Measurements from ENCODE around the gene APOBEC3F.
"Not testable (repeated sequence)": the region's sequence is repeated elsewhere in the genome, so short reads cannot be mapped to it uniquely, and the experiment has no call there.

Gene APOBEC3F

DNA sequence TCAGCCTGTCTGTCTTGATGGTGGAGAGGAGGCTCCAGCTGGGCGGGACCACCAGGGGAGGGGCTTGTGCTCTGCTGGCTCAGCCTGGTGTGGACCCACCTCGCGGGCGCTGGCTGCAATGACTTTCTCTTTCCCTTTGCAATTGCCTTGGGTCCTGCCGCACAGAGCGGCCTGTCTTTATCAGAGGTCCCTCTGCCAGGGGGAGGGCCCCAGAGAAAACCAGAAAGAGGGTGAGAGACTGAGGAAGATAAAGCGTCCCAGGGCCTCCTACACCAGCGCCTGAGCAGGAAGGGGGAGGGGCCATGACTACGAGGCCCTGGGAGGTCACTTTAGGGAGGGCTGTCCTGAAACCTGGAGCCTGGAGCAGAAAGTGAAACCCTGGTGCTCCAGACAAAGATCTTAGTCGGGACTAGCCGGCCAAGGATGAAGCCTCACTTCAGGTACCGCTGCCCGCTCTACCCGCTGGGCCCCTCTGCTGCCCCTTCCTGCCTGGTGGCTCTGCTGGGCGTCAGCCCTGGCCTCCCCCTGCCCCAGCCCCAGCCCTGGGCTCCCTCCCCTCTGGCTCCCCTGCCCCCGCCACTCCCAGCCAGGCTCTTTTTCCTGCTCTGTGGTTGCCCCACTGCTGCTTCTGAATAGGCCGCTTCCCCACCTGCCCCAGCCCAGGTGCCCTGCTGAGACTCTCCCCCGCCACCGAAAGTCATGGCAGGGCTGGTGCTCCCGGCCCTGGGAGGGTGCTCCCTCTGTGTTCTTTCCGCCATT, at the start of gene APOBEC3F:
Gene APOBEC3F, plus strand, starts transcription at position 327 of the 759 bp plus-strand sequence. Its CDS starts 97 bp downstream, at position 424.
- not testable (repeated sequence) for DNase-seq

DNA sequence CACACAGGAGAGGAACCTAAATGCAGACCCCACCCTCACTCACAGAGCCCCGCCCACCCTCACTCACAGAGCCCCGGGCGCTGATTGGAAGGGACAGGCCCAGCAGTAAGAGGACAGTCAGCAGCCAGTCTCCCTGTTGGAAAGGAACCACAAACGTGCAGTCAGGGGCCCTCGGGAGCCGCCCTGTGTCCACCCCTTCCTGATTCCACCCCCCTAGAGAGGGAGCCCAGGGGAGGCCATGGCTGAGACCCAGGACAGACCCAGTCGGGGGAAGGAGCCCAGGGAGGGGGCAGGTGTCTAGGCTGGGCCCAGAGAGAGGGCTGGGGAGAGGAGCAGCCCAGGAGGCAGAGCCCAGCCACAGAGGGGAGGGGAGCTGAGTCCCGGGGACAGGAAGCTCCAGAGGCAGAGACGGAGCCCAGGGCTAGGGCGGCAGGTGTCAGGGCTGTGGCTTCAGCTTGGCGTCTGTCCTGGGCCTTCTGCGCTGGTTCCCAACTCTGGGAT, 47.7 kb upstream of the APOBEC3F start:
- DNase-seq = not testable (repeated sequence)

DNA sequence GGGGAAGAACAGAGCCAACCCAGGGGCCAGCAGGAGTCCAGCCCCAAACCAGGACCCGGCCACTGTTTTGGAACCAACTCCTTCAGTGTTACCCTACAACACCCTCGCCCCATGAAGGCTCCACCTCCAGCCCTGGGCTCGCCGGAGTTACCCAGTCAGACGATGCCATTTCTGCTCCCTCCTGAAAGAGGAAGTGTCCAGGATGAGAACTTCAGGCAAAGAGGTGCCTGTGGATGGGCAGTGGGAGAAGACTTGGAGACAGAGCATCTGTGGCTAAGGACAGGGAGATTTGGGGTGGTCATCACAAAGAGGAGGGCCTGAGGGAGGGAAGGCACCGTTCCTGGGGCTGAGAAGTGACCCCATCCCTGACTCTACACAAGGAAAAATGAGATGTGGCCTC, 44.6 kb upstream of the APOBEC3F start:
- no peak for DNase-seq

DNA sequence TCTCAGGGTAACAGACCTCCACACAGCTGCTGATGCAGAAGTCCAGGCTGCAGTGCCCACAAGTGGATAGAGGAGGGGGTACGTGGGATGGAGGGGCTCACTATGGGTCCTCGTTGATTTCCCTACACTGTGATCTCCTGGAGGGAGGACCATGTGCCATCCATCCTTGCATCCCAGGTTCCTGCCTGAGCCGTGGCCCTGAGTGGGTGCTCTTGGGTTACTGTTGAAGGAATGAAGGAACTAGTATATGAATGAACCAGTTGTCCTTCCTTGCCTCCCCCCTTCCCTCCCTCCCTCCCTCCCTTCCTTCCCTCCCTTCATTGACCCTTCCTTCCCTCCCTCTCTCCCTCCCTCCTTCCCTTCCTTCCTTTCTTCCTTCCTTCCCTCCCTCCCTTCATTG, 43.1 kb upstream of the APOBEC3F start:
- DNase-seq = no peak

DNA sequence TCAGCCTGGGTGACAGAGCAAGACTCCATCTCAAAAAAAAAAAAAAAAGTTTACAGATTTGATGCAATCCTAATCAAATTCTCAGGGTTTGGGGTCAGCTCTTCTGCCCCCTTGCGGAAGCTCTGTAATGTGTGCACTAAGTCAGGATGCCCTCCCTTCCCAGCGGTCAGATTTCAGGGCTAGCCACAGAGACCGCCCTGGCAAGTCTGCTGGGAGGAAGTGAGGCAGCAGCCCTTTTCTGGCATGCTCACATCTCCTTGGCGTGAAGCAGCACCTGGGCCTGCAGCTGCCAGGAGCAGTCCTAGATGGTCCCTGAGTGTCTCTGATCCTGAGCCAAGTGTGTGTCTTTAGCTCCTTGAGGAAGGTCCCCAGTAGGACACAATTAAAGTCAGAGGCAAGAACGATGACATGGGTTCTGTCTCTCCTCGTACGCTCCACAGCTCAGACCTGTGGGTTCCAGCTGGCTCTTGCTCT, 37.5 kb upstream of the APOBEC3F start:
- peak; percentile 77 for DNase-seq

DNA sequence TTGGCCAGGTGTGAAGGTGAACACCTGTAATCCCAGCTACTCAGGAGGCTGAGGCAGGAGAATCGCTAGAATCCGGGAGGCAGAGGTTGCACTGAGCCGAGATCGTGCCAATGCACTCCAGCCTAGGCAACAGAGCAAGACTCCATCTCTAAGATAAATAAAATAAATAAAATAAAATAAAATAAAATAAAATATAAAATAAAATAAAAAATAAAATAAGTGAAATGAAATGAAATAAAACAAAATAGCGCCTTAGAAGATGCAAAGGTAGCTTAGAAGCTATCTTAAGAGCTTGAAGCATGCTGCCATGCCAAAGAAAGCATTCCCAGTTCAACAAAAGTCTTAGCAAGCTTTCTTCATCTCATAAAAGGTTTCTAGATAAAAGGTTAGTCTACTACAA, 33.5 kb upstream of the APOBEC3F start:
- no peak for DNase-seq

DNA sequence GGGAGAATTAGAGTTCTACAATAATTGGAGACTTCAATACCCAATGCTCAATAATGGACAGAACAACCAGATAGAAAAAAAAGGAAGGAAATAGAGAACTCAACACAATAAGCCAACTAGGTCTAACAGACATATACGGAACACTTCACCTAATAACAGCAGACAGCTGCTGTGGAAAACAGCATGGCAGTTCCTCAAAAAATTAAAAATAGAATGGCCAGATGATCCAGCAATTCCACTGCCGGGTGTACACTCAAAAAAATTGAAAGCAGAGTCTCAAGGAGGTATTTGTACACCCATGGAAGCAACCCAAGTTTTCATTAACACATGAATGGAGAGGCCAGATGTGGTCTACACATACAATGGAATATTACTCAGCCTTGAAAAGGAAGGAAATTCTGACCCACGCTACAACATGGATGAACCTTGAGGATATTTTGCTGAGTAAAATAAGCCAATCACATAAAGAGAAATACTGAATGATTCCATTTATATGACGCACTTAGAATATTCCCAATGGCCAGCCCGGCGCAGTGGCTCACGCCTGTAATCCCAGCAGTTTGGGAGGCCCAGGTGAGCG, 32.3 kb upstream of the APOBEC3F start:
- DNase-seq = not testable (repeated sequence)

DNA sequence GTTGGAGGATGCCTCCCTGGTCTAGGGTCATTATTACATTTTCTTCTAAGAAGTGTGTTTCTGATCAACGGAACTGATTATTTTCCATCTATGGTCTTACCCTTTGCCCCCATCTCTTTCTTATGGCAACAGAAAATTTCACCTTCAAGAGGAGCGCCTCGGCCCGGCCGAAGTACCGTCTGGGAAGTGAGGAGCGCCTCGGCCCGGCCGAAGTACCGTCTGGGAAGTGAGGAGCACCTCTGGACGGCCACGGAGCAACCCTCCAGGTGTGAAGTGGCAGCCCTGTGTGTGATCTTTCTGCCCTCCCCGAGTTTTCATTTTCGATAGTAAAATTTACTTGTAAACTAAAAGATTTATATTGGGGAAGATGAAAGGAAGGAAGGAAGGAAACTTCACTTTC, 29.7 kb upstream of the APOBEC3F start:
- no peak for DNase-seq

DNA sequence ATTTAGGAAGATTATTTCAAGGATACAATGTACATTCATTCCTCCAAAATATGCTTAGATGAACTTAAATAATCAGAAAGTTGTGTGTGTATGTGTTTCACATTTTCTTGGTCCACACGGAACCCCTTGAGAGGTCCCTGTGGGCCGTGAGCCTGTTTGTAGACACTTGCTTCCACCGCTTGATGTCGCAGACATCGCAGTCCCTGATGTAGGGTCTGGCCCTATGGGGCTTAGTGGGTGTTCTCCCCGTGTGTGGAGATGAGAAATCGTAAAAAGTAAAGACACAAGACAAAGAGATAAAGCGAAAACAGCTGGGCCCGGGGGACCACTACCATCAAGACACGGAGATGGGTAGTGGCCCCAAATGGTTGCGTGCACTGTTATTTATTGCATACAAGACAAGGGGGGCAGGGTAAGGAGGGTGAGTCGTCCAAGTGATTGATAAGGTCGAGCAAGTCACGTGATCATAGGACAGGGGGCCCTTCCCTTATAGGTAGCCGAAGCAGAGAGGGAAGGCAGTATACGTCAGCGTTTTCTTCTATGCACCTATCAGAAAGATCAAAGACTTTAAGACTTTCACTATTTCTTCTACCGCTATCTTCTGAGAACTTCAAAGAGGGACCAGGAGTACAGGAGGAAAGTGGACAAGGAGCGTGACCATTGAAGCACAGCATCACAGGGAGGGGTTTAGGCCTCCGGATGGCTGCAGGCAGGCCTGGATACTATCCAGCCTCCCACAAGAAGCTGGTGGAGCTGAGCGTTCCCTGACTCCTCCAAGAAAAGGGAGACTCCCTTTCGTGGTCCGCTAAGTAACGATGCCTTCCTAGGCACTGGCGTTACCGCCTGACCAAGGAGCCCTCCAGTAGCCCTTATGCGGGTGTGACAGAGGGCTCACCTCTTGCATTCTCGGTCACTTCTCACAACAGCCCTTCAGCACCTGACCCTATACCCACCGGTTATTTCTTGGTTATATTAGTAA, 27.8 kb upstream of the APOBEC3F start:
- DNase-seq = no peak

DNA sequence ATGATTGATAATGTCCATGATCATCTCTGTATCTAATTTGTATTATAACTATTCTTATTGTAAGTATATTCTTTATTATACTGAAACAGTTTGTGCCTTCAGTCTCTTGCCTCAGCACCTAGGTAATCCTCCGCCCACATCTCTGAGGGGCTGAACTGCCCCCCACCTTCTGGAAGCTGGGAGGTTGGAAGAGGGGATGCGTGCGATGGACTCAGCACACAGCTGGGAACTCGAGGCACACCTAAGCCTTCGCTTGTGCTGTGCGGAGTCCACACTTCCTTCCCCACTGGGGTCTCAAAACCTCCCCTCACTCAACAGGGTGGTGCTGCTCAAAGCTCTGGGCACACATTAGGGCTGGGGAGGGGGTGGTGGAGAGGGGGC, 27.1 kb upstream of the APOBEC3F start:
- not testable (repeated sequence) for DNase-seq

DNA sequence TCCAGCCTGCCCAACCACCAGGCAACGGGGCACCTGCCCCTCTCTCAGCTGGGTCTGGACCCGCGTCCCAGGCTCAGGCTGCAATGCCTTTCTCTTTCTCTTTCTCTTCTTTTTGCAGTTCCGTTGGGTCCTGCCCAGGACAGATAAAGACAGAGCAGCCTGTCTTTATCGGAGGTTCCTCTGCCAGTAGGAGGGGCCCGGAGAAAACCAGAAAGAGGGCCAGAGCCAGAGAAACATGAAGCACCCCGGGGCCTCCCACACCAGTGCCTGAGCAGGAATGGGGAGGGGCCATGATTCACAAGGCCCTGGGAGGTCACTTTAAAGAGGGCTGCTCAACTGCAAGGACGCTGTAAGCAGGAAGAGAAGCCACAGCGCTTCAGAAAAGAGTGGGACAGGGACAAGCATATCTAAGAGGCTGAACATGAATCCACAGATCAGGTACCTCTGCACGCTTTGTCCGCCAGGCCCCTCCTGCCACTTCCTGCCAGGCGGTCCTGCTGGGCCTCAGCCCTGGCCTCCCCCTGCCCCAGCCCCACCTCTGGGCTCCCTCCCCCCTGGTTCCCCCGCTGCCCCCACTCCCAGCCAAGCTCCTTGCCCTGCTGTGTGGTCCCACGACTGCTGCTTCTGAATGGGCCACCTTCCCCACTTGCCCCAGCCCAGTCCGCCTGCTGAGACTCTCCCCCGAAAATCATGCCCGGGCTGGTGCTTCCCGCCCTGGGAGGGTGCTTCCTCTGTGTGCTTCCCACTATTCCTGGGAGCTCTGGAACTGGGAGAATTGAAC, 26.5 kb upstream of the APOBEC3F start, which contains the start of gene APOBEC3C:
Gene APOBEC3C, plus strand, starts transcription at position 316 of the 781 bp plus-strand sequence. Its CDS starts 106 bp downstream, at position 422.
- no peak for DNase-seq

DNA sequence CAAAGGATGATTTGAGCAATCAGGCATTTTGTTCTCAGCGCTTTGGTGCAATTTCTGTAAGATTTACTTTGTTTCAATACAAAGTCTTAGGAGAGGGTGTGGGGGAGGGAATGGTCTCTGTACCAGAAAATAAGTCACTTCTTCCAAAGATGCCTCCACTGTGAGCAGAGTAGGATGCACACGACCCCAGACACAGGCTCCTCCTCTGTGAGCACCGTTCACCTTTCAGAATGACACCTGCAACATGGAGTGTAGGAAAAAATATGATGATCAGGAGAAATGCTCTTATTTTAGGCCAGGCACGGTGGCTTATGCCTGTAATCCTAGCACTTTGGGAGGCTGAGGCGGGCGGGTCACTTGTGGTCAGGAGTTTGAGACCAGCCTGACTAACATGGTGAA, 25.9 kb upstream of the APOBEC3F start:
- not testable (repeated sequence) for DNase-seq

DNA sequence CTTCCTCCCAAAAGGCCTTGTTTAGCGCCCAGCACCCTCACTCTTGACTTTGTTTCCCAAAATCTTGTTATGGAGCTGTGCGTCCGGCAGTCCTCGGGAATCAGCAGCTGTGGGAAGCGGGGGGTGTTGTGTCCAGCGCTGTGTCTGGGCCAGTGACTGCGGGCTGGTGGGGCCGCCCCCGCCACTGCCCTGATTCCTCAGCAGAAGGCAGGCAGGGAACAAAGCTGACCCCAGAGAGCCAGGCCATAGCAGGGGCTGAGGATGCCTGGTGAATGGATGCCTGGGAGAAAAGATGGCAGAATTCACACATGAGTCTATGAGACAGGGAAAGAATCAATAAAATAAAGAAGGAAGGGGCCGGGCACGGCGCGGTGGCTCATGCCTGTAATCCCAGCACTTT, 24.1 kb upstream of the APOBEC3F start:
- no peak for DNase-seq

DNA sequence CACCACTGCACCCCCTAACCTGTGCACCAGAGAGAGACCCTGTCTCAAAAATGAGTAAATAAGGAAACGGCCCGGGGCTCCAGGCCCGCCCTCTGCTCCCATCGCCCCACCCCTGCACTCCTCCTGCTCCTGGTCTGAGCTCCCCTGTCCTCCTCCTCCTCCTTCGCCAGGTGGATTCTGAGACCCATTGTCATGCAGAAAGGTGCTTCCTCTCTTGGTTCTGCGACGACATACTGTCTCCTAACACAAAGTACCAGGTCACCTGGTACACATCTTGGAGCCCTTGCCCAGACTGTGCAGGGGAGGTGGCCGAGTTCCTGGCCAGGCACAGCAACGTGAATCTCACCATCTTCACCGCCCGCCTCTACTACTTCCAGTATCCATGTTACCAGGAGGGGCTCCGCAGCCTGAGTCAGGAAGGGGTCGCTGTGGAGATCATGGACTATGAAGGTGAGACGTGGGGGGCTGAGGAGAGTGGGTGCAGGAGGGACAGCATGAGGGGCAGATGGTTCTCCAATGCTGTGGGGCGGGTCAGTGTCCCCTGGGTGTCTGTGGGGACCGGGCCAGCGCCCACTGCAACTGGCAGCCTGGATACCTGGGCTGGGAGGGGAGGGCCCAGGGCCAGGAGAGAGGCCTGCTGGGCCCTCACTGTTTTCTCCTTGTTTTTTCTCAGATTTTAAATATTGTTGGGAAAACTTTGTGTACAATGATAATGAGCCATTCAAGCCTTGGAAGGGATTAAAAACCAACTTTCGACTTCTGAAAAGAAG, 22.9 kb upstream of the APOBEC3F start:
- DNase-seq = no peak

DNA sequence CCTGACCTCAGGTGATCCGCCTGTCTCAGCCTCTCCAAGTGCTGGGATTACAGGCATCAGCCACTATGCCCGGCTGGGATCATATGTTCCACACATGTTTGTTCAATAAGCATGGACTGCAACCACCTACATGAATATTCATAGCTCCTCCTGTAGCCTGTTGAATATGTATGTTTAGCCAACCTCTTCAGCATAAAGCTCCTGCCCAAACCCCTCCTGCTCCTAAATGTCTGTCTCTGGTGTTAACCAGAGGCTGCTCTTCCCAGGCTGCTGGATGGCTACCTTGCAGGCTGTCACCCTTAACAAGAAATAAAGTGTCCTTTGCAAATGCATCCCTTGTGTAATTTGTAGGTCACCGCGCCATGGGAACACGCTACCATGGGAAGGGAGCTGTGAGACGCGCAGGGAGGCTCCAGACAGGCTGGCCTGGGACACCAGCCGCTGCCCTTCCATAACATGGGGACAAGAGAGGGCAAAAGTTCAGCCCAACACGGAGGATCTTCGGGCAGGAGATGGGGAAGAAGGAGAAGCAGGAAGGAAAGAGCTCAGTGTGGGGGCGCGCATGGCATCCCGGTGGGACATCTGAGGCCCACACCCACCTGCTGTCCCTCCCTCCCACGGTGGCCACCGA, 20.5 kb upstream of the APOBEC3F start:
- not testable (repeated sequence) for DNase-seq

DNA sequence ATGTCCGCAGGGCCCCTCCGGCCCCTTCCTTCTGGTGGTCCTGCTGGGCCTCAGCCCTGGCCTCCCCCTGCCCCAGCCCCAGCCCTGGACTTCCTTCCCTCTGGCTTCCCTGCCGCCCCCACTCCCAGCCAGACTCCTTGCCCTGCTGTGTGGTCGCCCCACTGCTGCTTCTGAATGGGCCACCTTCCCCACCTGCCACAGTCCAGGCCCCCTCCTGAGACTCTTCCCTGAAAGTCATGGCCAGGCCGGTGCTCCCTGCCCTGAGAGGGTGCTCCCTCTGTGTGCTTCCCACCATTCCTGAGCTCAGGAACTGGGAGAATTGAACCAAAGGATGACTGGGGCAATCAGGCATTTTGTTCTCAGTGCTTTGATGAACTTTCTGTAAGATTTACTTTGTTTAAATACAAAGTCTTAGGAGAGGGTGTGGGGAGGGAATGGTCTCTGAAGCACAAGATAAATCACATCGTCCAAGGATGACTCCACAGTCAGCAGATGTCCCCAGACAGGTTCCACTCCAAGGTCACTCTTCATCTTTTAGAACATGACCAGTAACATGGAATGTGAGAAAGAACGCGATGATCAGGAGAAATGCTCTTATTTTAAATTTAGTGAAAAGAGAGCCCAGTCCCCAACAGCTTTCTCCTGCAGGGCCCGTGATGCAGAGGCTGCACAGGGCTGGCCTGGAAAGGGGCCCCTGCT, 19.0 kb upstream of the APOBEC3F start:
- no peak for DNase-seq

DNA sequence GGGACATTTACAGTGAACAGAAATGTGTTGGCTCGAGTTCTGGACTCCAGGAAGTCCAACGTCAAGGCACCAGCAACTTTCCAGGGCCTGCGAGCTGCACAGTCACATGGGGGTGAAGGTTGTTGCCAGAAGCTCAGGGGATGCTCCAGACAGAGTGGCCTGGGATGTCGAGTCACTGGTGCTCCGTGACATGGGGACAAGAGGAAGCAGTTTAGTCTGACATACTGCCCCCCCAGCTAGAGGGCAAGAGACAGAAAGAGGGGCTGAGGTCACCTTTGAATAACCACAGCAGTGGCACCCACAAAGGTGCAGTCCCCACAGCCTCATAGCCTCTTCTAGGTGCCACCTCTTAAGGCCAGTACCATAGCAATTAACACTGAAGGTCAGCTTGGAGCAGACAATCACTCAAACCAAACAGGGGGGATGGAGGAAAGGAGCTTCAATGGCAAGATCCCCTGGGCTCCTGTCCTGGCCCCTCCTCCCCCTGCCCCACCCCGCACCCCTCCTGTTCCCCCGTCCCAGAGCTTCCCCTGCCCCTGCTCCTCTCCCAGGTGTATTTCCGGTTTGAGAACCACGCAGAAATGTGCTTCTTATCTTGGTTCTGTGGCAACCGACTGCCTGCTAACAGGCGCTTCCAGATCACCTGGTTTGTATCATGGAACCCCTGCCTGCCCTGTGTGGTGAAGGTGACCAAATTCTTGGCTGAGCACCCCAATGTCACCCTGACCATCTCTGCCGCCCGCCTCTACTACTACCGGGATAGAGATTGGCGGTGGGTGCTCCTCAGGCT, 15.9 kb upstream of the APOBEC3F start:
- DNase-seq = no peak

DNA sequence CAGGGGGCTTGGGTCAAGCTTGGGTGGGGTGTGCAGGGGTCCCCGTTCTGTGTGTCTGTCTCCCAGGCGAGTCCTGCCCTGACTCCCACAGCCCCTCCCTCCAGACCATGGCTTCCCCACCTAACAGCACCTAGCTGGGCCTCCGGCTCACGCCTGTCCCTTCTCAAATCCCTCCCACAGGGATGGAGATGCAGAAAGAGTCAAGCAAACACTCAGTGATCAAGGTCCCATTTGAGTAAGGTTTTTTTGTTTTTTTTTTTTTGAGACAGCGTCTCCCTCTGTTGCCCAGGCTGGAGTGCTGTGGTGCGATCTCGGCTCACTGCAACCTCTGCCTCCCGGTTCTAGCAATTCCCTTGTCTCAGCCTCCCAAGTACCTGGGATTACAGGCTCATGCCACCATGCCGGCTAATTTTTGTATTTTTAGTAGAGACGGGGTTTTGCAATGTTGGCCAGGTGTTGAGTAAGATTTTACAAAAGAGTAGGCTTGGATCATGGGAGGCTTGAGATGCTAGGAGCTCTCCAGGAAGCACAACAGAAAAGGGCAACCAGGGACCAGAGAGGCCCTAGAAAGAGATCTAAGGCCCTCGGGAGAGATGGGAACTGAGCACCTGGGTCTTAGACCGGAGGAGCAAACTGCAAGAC, 14.0 kb upstream of the APOBEC3F start:
- no peak for DNase-seq

DNA sequence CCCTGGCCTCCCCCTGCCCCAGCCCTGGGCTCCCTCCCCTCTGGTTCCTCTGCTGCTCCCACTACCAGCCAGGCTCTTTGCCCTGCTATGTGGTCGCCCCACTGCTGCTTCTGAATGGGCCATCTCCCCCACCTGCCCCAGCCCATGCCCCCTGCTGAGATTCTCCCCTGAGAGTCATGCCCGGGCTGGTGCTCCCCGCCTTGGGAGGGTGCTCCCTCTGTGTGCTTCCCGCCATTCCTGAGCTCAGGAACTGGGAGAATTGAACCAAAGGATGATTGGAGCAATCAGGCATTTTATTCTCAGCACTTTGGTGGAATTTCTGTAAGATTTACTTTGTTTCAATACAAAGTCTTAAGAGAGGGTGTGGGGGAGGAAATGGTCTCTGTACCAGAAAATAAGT, 12.9 kb upstream of the APOBEC3F start:
- no peak for DNase-seq

Measured in NCI-H1092 treated with DMSO at 0.1 percent for 48 hours (cell line).